Measurements from ENCODE around the gene COL8A1.

- TF ChIP-seq FOXK2 (IDR thresholded peaks at IDR 0.05) (no peak), SP1 (IDR thresholded peaks at IDR 0.05) (no peak), FOXA1 (IDR thresholded peaks at IDR 0.05) (no peak), ARNT (IDR thresholded peaks at IDR 0.05) (no peak)
Observed at GRCh38 chr3:99713440-99713839, 75.0 kb downstream of the COL8A1 start.
